Stimulated activated CD8-positive, alpha-beta memory T cell treated with anti-CD3 and anti-CD28 coated beads, Interleukin-12 subunit alpha, Interleukin-12 subunit beta, amount 100 ng/mL, for 24 hours (primary cell): Measurements from ENCODE around the gene MAP3K4.

Source experiments
- DNase-seq: peaks from one replicate; pipeline ENCODE4 v3.0.0-alpha.2; 2020; ENCODE audit errors: extremely low read depth

MAP3K4 gene

DNA sequence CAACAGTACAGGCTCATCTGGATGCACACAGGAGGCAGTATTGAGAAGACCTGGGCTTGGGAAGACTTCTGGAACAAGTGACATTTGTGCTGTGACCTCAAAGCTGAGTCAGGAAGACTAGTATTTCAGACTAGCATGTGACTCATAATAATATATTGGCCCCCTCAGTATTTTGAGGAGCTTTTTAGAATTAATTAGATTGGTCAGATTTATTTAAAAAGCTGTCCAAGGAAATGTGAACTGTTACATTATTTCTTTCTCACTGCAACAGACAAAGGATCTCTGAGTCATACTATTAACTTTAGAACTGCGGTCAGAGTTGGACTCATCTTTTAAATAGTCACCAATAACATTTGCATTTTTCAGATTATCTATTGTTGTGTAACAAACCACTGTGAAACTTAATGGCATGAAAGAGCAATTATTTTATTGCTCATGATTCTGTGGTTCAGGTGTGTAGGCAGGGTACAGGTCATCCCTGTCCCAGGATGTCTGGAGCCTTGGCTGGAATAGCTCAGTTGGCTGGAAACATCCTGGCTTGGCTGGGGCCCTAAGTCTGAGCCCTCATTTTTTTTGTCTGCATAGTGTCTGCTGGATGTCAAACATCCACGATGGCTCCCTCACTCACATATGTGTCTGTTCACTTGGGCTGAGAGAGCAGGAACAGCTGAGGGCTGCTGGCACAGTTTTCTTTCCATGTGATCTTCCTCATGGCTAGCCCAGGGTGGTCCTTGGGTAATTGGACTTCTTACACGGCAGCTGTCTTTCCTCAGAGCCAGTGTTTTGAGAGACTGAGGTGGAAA is 46.9 kb downstream of the MAP3K4 start:
- no peak for DNase-seq

- DNase-seq: no peak
Observed at GRCh38 chr6:161041274-161041673, 49.7 kb downstream of the MAP3K4 start.

DNA sequence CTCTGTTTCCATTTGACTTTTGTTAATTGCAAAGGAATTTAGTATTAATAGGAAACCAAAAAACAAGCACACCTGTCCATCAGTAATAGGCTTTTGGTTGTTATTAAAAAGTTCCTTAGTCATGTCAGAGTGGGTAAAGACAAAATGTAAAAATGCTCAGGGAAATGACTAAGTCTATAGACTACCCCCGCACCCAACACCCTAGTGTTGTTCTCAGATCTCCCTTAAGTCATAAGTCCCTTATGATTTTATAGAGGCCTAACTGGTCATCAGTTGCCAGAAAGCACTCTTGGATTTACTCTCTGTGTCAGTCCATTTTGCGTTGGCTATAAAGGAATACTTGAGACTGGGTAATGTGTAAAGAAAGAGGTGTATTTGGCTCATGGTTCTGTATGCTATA is 52.8 kb downstream of the MAP3K4 start:
- DNase-seq: no peak

- no peak for DNase-seq
Observed at GRCh38 chr6:161048641-161049040, 57.1 kb downstream of the MAP3K4 start.

GRCh38 chr6:161050134-161050765 is 58.7 kb downstream of the MAP3K4 start:
- no peak for DNase-seq

DNA sequence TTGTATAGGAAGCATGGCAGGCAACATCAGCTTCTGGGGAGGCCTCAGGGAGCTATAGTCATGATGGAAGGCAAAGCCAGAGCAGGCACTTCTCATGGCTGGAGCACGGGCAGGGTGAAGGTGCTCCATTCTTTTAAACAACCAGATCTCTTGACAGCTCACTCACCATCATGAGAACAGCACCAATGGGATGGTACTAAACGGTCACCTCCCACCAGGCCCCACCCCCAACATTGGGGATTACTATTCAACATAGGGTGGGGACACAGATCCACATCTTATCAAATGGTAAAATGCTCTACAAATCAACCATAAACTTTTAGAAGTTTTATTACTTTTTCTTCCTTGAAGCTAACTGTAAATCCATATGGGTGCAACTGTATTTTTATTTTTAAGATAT is 61.5 kb downstream of the MAP3K4 start:
- DNase-seq: no peak

GRCh38 chr6:161054876-161055275 is 63.3 kb downstream of the MAP3K4 start:
- DNase-seq: no peak

GRCh38 chr6:161056451-161056850 is 64.9 kb downstream of the MAP3K4 start:
- DNase-seq: no peak

- no peak for DNase-seq
Observed at GRCh38 chr6:161057103-161058091, 65.8 kb downstream of the MAP3K4 start.

GRCh38 chr6:161058741-161059140 is 67.2 kb downstream of the MAP3K4 start:
- no peak for DNase-seq

DNA sequence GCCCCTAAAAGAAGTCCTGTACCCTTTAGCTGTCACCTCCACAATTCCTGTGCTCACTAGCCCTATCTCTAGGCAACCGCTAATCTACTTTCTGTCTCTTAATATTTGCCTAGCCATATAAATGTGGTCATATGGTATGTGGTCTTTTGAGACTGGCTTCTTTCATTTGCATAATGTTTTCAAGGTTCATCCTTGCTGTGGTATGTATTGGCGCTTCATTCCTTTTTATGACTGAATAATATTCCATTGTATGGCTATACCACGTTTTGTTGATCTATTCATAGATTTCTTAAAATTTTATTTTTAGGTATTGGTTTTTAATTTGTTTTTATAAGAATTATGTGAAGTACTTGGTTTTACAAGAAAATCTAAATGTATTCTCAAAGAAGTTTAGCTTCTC is 70.0 kb downstream of the MAP3K4 start:
- DNase-seq: no peak

- DNase-seq: no peak
Observed at GRCh38 chr6:161064915-161065314, 73.3 kb downstream of the MAP3K4 start.

GRCh38 chr6:161066511-161066910 is 74.9 kb downstream of the MAP3K4 start:
- DNase-seq: no peak

- no peak for DNase-seq
Observed at GRCh38 chr6:161067749-161068148, 76.2 kb downstream of the MAP3K4 start.

DNA sequence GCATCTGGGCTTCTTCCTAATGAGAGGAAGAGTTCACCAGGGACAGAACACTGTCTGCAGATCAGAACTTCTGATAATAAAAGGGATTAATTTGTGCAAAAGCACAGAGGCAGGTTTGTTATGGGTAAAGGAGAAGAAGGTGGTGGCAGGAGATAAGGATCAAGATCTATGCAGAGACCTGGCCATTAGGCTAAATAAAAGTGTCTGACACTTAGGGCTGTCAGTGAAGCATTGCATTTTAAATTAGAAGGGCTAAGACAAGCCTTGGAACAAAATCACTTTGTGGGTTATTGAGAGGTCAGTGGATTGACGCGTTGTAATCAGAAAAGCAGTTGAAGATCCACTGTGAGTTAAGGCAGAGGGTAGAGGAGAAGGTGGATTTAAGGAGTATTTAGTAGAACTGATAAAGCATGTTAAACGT is 76.8 kb downstream of the MAP3K4 start:
- DNase-seq: no peak

DNA sequence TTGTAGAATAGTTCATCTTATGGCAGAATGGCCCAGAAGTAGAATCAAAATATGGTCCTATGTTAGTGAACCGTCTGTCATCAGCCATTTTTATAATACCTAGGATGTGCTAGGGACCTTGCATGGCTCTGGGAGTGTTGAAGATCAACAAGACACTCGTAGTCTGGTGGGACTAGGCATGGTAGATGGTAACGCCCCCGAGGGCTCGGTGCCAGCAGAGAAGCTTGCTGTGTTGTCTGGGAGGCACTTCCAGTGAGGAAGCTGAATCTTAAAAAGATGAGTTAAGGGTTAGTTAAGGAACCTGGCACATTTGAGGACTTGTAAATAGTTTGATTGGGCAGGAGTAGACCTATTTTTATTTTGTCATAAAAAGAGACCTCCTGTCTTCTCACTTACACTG is 82.4 kb downstream of the MAP3K4 start:
- no peak for DNase-seq

GRCh38 chr6:161074496-161075121 is 83.0 kb downstream of the MAP3K4 start:
- DNase-seq: no peak

DNA sequence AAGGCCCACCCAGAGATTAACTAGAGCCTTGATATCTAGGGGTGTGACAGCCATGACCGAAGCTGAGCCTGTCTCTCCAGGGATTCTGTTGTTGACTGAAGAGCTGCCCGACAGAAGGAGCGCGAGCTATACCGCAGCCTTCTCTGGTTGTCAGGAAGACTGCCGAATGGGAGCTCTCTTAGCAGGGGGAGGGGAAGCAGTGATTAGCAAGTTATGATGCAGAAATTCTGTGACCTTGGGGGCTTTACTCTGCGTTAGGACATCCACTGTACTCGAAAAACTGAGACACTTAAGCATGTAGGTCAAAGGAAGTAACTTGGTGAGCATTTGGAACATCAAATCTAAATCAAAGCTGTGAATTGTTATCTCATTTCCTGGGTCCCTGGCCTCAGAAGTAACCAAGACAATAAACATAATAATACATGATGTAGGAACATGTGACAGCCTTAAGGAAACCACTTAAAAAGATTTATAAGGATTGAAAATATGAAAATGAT is 84.7 kb downstream of the MAP3K4 start:
- DNase-seq: no peak

- peak; percentile 30 for DNase-seq
Observed at GRCh38 chr6:161079566-161080262, 88.1 kb downstream of the MAP3K4 start.

GRCh38 chr6:161080263-161080970 is 88.8 kb downstream of the MAP3K4 start:
- DNase-seq: no peak
